ENCODE data around the gene AFAP1L1.

The AFAP1L1 gene

GRCh38 chr5:149294872-149295829 lies 23.5 kb downstream of the AFAP1L1 start:
- Mint-ChIP-seq H3K27ac (peak overlapping the region; percentile 78), H3K36me3 (no peaks in the 10 kb centered on the region), H3K4me1 (peaks cover 54% of the 10 kb centered on the region), H3K4me3 (peak overlapping the region; percentile 37), H3K27me3 (no peaks in the 10 kb centered on the region), H3K9me3 (no peaks in the 10 kb centered on the region)

- Mint-ChIP-seq H3K36me3 (no peaks in the 10 kb centered on the region), H3K27ac (no peak overlapping the region), H3K4me3 (no peak overlapping the region), H3K27me3 (no peaks in the 10 kb centered on the region), H3K4me1 (peaks cover 56% of the 10 kb centered on the region), H3K9me3 (no peaks in the 10 kb centered on the region)
Measured at GRCh38 chr5:149297340-149298025, 25.8 kb downstream of the AFAP1L1 start.

- H3K27me3 Mint-ChIP-seq, result no peaks in the 10 kb centered on the region
- peak overlapping the region; percentile 10 for H3K27ac Mint-ChIP-seq
- H3K36me3 Mint-ChIP-seq, result no peaks in the 10 kb centered on the region
- no peaks in the 10 kb centered on the region for H3K9me3 Mint-ChIP-seq
- peak overlapping the region; percentile 20 for H3K4me3 Mint-ChIP-seq
- H3K4me1 Mint-ChIP-seq, result peaks cover 56% of the 10 kb centered on the region
Measured at GRCh38 chr5:149298163-149298562, 26.5 kb downstream of the AFAP1L1 start.

DNA sequence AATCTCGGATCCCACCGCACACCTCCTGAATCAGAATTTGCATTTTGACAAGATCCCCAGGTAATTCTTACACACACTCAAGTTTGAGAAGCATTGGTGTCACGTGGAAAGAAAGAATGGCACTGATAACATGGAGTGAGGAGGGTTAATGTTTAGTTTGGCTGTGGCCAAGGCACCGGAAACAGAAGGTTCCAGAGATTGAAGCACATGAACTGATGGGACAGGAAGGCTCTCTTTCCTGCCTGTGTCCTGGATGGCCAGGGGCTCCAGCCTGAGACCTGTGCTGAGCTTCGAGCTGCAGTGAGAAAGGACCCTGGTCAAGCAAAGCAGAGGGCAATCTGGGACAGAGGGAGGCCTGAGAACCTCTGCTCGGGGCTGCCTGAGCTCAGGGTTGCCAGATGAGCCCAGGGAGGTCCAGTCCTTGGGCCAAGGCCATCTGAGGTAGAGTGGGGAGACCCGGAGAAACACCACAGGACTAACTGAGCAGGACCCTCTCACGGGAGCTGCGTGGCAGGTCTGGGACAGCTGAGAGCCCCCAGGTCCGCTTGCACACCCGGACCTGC lies 27.3 kb downstream of the AFAP1L1 start:
- Mint-ChIP-seq H3K27me3 (no peaks in the 10 kb centered on the region), H3K9me3 (no peaks in the 10 kb centered on the region), H3K4me3 (peak overlapping the region; percentile 20), H3K36me3 (no peaks in the 10 kb centered on the region), H3K4me1 (peaks cover 56% of the 10 kb centered on the region), H3K27ac (peak overlapping the region; percentile 10)

GRCh38 chr5:149299451-149300054 lies 27.9 kb downstream of the AFAP1L1 start:
- H3K36me3 Mint-ChIP-seq, result no peaks in the 10 kb centered on the region
- peaks cover 52% of the 10 kb centered on the region for H3K4me1 Mint-ChIP-seq
- H3K9me3 Mint-ChIP-seq, result no peaks in the 10 kb centered on the region
- H3K27ac Mint-ChIP-seq, result no peak overlapping the region
- no peak overlapping the region for H3K4me3 Mint-ChIP-seq
- no peaks in the 10 kb centered on the region for H3K27me3 Mint-ChIP-seq

DNA sequence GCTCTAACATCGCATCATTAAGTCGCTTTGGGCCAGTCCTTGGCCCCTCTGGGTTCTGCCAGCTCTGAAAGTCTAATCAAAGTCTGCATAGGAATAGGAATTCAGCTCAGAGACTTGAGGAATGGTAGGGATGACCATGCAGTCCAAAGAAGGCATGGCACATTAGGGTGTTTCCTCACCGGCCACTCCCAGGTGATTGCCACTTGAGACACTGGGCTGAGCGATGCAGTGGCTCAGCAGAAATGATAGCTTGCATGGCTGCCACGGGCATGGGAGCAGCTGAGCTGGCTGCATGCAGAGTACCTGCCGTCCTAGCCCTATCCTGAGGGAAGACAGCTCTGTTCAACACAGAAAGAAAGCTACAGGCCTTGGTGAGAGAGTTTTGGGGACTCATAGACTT lies 28.8 kb downstream of the AFAP1L1 start:
- H3K9me3 Mint-ChIP-seq, result no peaks in the 10 kb centered on the region
- peaks cover 44% of the 10 kb centered on the region for H3K4me1 Mint-ChIP-seq
- no peak overlapping the region for H3K27ac Mint-ChIP-seq
- no peaks in the 10 kb centered on the region for H3K27me3 Mint-ChIP-seq
- no peaks in the 10 kb centered on the region for H3K36me3 Mint-ChIP-seq
- H3K4me3 Mint-ChIP-seq, result no peak overlapping the region

GRCh38 chr5:149301049-149301743 lies 29.5 kb downstream of the AFAP1L1 start:
- Mint-ChIP-seq H3K27me3 (no peaks in the 10 kb centered on the region), H3K27ac (no peak overlapping the region), H3K4me1 (peaks cover 37% of the 10 kb centered on the region), H3K36me3 (no peaks in the 10 kb centered on the region), H3K9me3 (no peaks in the 10 kb centered on the region), H3K4me3 (no peak overlapping the region)

GRCh38 chr5:149301744-149302380 lies 30.2 kb downstream of the AFAP1L1 start:
- no peaks in the 10 kb centered on the region for H3K36me3 Mint-ChIP-seq
- no peak overlapping the region for H3K27ac Mint-ChIP-seq
- H3K9me3 Mint-ChIP-seq, result no peaks in the 10 kb centered on the region
- H3K27me3 Mint-ChIP-seq, result no peaks in the 10 kb centered on the region
- no peak overlapping the region for H3K4me3 Mint-ChIP-seq
- H3K4me1 Mint-ChIP-seq, result peaks cover 30% of the 10 kb centered on the region

GRCh38 chr5:149302641-149303040 lies 31.0 kb downstream of the AFAP1L1 start:
- no peak overlapping the region for H3K4me3 Mint-ChIP-seq
- no peaks in the 10 kb centered on the region for H3K27me3 Mint-ChIP-seq
- H3K36me3 Mint-ChIP-seq, result no peaks in the 10 kb centered on the region
- H3K4me1 Mint-ChIP-seq, result peaks cover 25% of the 10 kb centered on the region
- no peaks in the 10 kb centered on the region for H3K9me3 Mint-ChIP-seq
- H3K27ac Mint-ChIP-seq, result no peak overlapping the region

DNA sequence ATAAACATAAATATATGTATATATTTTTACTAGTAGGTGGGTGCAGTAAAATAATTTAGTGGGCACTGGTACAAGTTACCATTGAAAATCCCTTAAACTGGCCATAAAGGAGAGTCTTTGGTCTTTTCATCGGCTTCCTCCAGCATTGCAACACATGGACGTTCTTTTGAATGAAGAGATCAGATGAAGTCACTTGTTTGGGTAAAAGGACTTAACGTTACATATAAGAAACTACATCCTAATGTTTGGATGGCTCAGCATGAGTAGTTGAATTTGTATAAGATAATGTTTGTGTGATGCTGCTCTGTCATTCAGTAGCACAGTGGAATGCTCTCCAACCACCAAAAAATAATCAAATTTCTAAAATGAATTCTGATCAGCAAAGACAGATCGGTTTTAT lies 31.6 kb downstream of the AFAP1L1 start:
- Mint-ChIP-seq H3K27ac (no peak overlapping the region), H3K9me3 (no peaks in the 10 kb centered on the region), H3K4me3 (no peak overlapping the region), H3K36me3 (no peaks in the 10 kb centered on the region), H3K27me3 (no peaks in the 10 kb centered on the region), H3K4me1 (peaks cover 19% of the 10 kb centered on the region)

DNA sequence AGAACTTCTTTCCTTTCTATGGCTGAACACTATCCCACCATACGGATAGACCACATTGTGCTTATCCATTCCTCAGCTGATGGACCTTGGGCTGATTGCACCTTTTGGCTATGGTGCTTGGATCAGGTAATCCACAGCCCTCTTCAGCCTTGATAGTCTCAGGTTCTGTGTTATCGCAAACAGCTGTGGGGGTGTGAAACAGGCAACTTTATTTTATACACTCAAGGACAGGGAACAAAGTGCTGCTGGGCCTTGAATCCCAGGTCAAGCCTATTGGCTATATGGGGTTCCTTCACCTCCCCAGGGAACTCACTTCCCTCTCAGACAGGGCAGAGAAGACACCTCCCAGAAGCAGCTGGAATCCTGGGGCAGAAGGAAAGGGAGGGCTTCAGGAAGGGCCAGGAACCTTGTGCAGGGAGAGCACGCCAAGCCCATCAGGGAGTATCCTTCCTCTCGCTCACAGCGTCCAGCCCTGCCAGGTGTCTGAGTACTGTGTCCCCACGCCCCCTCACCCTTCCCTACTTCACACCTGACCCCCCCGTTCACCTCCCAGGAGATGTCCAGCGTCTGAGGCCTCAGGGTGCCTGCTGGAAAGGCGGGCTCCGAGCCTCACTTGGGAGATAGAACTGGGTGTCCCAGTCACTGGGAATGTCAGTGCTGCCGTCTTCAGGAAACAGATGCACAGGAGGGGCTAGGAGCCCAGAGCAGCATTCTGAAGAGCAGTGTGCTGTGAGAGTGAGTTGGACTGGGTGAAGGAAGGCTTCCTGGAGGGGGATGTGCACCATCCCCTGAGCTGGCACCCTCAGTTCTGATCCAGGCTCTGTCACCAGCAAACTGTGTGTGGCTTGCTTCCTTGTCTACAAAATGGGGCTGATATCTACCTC lies 32.8 kb downstream of the AFAP1L1 start:
- no peaks in the 10 kb centered on the region for H3K36me3 Mint-ChIP-seq
- no peak overlapping the region for H3K4me3 Mint-ChIP-seq
- no peak overlapping the region for H3K27ac Mint-ChIP-seq
- peaks cover 9% of the 10 kb centered on the region for H3K4me1 Mint-ChIP-seq
- no peaks in the 10 kb centered on the region for H3K27me3 Mint-ChIP-seq
- H3K9me3 Mint-ChIP-seq, result no peaks in the 10 kb centered on the region

- Mint-ChIP-seq H3K27me3 (no peaks in the 10 kb centered on the region), H3K27ac (no peak overlapping the region), H3K4me1 (peaks cover 3% of the 10 kb centered on the region), H3K9me3 (no peaks in the 10 kb centered on the region), H3K36me3 (no peaks in the 10 kb centered on the region), H3K4me3 (no peak overlapping the region)
Measured at GRCh38 chr5:149309354-149309753, 37.7 kb downstream of the AFAP1L1 start.

DNA sequence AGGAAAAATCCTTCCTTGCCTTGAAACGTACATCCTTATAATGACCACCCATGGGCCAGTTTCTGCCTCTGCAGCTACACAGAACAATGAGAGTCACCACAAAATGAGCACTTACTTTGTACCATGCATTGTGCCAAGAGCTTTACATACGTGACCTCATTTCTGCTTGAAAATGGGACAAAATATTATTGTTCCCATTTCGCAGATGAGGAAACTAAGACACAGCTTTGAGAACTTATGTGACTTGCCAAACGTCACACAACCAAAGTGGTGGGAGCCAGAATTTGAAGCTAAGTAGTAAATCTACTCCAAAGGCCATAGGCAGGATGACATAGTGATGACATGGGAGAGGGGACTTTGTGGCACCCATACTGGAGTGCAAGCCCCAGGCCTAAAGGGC lies 38.8 kb downstream of the AFAP1L1 start:
- Mint-ChIP-seq H3K27ac (no peak overlapping the region), H3K36me3 (no peaks in the 10 kb centered on the region), H3K27me3 (no peaks in the 10 kb centered on the region), H3K9me3 (no peaks in the 10 kb centered on the region), H3K4me1 (peaks cover 3% of the 10 kb centered on the region), H3K4me3 (no peak overlapping the region)

All from activated naive CD4-positive, alpha-beta T cell treated with anti-CD3 and anti-CD28 coated beads, Interleukin-2, amount 50 U/mL, for 24 hours (primary cell).